HEK293 (cell line): ENCODE results near the gene DICER1.

Source experiments
- CTCF ChIA-PET: fragments of 350-600 bp; formaldehyde crosslinking; extraction: SDS; loops from one replicate; lab custom pipeline; 2021; ENCODE audit warnings: antibody characterized with exemption; lab: Yijun Ruan, JAX
- POLR2A ChIA-PET: fragments of 300-600 bp; formaldehyde crosslinking; extraction: SDS; loops from one replicate; lab custom pipeline; 2020; ENCODE audit warnings: antibody characterized with exemption, inconsistent platforms; lab: Yijun Ruan, JAX
- H3K27ac ChIP-seq: fragments of 200-500 bp; sonication (Bioruptor generic); 2 replicates; pipeline ENCODE4 v1.5.1; 2014; ENCODE audit warnings: low read depth, low read length, control low read depth, inconsistent platforms; ENCODE audit errors: extremely low read depth
- H3K36me3 ChIP-seq, 2 experiments: fragments of 200-500 bp in 1 of 2; sonication (Bioruptor generic) in 1 of 2; 1 replicate in 1 of 2; 2 replicates in 1 of 2; pipeline ENCODE4 v1.5.1; 2014 to 2017; ENCODE audit warnings: inconsistent platforms in 2 of 2, low read length in 2 of 2; ENCODE audit not compliant: control insufficient read depth in 2 of 2, insufficient read depth in 1 of 2
- H3K4me1 ChIP-seq: fragments of 200-500 bp; sonication (Bioruptor generic); 2 replicates; pipeline ENCODE4 v1.5.1; 2014; ENCODE audit warnings: mild to moderate bottlenecking, low read length, inconsistent platforms; ENCODE audit not compliant: control insufficient read depth, insufficient read depth
- H3K4me3 ChIP-seq: 2 replicates; pipeline ENCODE4 v1.5.1; 2011; ENCODE audit warnings: low read depth, mild to moderate bottlenecking, control low read depth, low read length, moderate library complexity
- H3K9me3 ChIP-seq: fragments of 200-500 bp; sonication (Bioruptor generic); 2 replicates; pipeline ENCODE4 v1.5.1; 2014; ENCODE audit warnings: low read depth, low read length, inconsistent platforms; ENCODE audit not compliant: control insufficient read depth, insufficient read depth
- GLIS2 ChIP-seq: fragments of 450-650 bp; formaldehyde crosslinking; IDR thresholded peaks from 2 replicates; pipeline ENCODE4 v1.5.1; 2016; ENCODE audit warnings: missing biosample characterization, missing genetic modification characterization
- HOXD13 ChIP-seq: sonication (generic); formaldehyde crosslinking; IDR thresholded peaks from 2 replicates; pipeline ENCODE4 v1.8.0; 2022; ENCODE audit warnings: missing genetic modification reagents, borderline replicate concordance
- KLF16 ChIP-seq: fragments of 450-650 bp; formaldehyde crosslinking; IDR thresholded peaks from 2 replicates; pipeline ENCODE4 v1.5.1; 2017; ENCODE audit warnings: missing biosample characterization, missing genetic modification characterization
- MEIS1 ChIP-seq: sonication (generic); formaldehyde crosslinking; IDR thresholded peaks from 2 replicates; pipeline ENCODE4 v1.8.1; 2022; ENCODE audit warnings: missing genetic modification reagents, mild to moderate bottlenecking, borderline replicate concordance
- MYNN ChIP-seq: fragments of 450-650 bp; formaldehyde crosslinking; IDR thresholded peaks from 2 replicates; pipeline ENCODE4 v1.5.1; 2016; ENCODE audit warnings: missing biosample characterization, missing genetic modification characterization, borderline replicate concordance
- PRDM1 ChIP-seq: fragments of 450-650 bp; formaldehyde crosslinking; IDR thresholded peaks from 2 replicates; pipeline ENCODE4; 2016; ENCODE audit warnings: missing biosample characterization, missing genetic modification characterization
- TCF7L2 ChIP-seq: IDR thresholded peaks from 2 replicates; pipeline ENCODE4 v1.6.1; 2011; ENCODE audit warnings: low read depth, mild to moderate bottlenecking, inconsistent platforms, low read length, moderate library complexity, borderline replicate concordance
- ZBTB1 ChIP-seq: fragments of 450-650 bp; formaldehyde crosslinking; IDR thresholded peaks from 2 replicates; pipeline ENCODE4 v1.5.1; 2016; ENCODE audit warnings: missing biosample characterization, missing genetic modification characterization
- ZBTB20 ChIP-seq: fragments of 450-650 bp; formaldehyde crosslinking; IDR thresholded peaks from 2 replicates; pipeline ENCODE4 v1.5.1; 2016; ENCODE audit warnings: missing biosample characterization, missing genetic modification characterization
- ZFP37 ChIP-seq: fragments of 450-650 bp; formaldehyde crosslinking; IDR thresholded peaks from 2 replicates; pipeline ENCODE4 v1.5.1; 2016; ENCODE audit warnings: missing biosample characterization, missing genetic modification characterization
- ZNF112 ChIP-seq: fragments of 450-650 bp; formaldehyde crosslinking; IDR thresholded peaks from 2 replicates; pipeline ENCODE4 v1.5.0; 2017; ENCODE audit warnings: missing biosample characterization, missing genetic modification characterization
- ZNF350 ChIP-seq: fragments of 450-650 bp; formaldehyde crosslinking; IDR thresholded peaks from 2 replicates; pipeline ENCODE4 v1.5.0; 2017; ENCODE audit warnings: missing biosample characterization, mild to moderate bottlenecking, missing genetic modification characterization
- ZNF366 ChIP-seq: fragments of 450-650 bp; formaldehyde crosslinking; conservative IDR thresholded peaks from 2 replicates; pipeline ENCODE4 v1.5.1; 2016; ENCODE audit warnings: missing biosample characterization, missing genetic modification characterization
- ZNF404 ChIP-seq: fragments of 450-650 bp; formaldehyde crosslinking; IDR thresholded peaks from 2 replicates; pipeline ENCODE4 v1.5.1; 2017; ENCODE audit warnings: missing biosample characterization, missing genetic modification characterization
- ZNF423 ChIP-seq: fragments of 450-650 bp; formaldehyde crosslinking; IDR thresholded peaks from 2 replicates; pipeline ENCODE4 v1.5.1; 2016; ENCODE audit warnings: missing biosample characterization, missing genetic modification characterization
- ZNF549 ChIP-seq: fragments of 450-650 bp; IDR thresholded peaks from 2 replicates; pipeline ENCODE4 v1.5.1; 2018; ENCODE audit warnings: missing biosample characterization, missing genetic modification characterization, mild to moderate bottlenecking, inconsistent platforms, moderate library complexity
- ZNF623 ChIP-seq: fragments of 450-650 bp; formaldehyde crosslinking; IDR thresholded peaks from 2 replicates; pipeline ENCODE4 v1.5.1; 2016; ENCODE audit warnings: missing biosample characterization, missing genetic modification characterization
- ZNF629 ChIP-seq: fragments of 450-650 bp; formaldehyde crosslinking; IDR thresholded peaks from 2 replicates; pipeline ENCODE4 v1.5.1; 2017; ENCODE audit warnings: missing biosample characterization, missing genetic modification characterization
- ZNF792 ChIP-seq: fragments of 450-650 bp; formaldehyde crosslinking; IDR thresholded peaks from 2 replicates; pipeline ENCODE4 v1.5.1; 2016; ENCODE audit warnings: missing biosample characterization, missing genetic modification characterization
- ZNF830 ChIP-seq: fragments of 450-650 bp; IDR thresholded peaks from 2 replicates; pipeline ENCODE4 v1.5.0; 2018; ENCODE audit warnings: missing biosample characterization, missing genetic modification characterization, low read depth, mild to moderate bottlenecking, moderate library complexity
- TF ChIP-seq, protein P1 (sequence below): fragments of 450-650 bp; formaldehyde crosslinking; IDR thresholded peaks from 2 replicates; pipeline ENCODE4 v1.5.1; 2016; ENCODE audit warnings: missing biosample characterization, missing genetic modification characterization, low read depth
- TF ChIP-seq, protein P2 (sequence below): fragments of 450-650 bp; formaldehyde crosslinking; IDR thresholded peaks from 2 replicates; pipeline ENCODE4 v1.5.1; 2016; ENCODE audit warnings: missing biosample characterization, missing genetic modification characterization
- TF ChIP-seq, protein P3 (sequence below): fragments of 450-650 bp; formaldehyde crosslinking; IDR thresholded peaks from 2 replicates; pipeline ENCODE4 v1.5.1; 2017; ENCODE audit warnings: missing biosample characterization, missing genetic modification characterization
- TF ChIP-seq, protein P4 (sequence below): fragments of 450-650 bp; formaldehyde crosslinking; IDR thresholded peaks from 2 replicates; pipeline ENCODE4 v1.5.1; 2017; ENCODE audit warnings: missing biosample characterization, missing genetic modification characterization

Gene DICER1

DNA sequence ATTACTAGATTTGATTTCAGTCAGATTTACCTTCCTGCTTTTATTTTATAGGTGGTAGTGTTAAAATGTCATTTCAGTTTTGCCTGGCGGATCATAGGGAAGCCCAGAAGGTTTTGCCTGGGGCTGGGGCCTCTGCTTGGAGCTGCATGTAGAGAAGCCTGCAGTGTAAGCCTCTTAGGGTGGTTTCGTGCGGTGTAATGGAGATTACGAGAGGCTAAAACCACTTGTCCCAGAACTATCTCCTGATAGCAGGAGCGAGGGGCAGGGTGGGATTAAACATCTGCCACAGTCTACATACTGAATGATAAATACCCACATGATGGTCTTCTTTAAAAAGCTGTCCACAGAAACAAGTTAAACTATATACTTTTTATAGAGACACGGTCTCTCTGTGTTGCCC is 35.0 kb upstream of the DICER1 start (continued):
- TF ChIP-seq ZNF629 (no peak), ZBTB1 (no peak), GLIS2 (tag by site-specific recombination) (no peak), PRDM1 (tag by site-specific recombination) (no peak), ZNF404 (tag by site-specific recombination) (no peak), ZNF350 (no peak), ZFP37 (tag by site-specific recombination) (no peak), TCF7L2 (no peak)
- TF ChIP-seq, protein P1, sequence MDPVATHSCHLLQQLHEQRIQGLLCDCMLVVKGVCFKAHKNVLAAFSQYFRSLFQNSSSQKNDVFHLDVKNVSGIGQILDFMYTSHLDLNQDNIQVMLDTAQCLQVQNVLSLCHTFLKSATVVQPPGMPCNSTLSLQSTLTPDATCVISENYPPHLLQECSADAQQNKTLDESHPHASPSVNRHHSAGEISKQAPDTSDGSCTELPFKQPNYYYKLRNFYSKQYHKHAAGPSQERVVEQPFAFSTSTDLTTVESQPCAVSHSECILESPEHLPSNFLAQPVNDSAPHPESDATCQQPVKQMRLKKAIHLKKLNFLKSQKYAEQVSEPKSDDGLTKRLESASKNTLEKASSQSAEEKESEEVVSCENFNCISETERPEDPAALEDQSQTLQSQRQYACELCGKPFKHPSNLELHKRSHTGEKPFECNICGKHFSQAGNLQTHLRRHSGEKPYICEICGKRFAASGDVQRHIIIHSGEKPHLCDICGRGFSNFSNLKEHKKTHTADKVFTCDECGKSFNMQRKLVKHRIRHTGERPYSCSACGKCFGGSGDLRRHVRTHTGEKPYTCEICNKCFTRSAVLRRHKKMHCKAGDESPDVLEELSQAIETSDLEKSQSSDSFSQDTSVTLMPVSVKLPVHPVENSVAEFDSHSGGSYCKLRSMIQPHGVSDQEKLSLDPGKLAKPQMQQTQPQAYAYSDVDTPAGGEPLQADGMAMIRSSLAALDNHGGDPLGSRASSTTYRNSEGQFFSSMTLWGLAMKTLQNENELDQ (tag by site-specific recombination): no peak

GRCh38 chr14:95191445-95192199 is 34.3 kb upstream of the DICER1 start:
- TF ChIP-seq, protein P2, sequence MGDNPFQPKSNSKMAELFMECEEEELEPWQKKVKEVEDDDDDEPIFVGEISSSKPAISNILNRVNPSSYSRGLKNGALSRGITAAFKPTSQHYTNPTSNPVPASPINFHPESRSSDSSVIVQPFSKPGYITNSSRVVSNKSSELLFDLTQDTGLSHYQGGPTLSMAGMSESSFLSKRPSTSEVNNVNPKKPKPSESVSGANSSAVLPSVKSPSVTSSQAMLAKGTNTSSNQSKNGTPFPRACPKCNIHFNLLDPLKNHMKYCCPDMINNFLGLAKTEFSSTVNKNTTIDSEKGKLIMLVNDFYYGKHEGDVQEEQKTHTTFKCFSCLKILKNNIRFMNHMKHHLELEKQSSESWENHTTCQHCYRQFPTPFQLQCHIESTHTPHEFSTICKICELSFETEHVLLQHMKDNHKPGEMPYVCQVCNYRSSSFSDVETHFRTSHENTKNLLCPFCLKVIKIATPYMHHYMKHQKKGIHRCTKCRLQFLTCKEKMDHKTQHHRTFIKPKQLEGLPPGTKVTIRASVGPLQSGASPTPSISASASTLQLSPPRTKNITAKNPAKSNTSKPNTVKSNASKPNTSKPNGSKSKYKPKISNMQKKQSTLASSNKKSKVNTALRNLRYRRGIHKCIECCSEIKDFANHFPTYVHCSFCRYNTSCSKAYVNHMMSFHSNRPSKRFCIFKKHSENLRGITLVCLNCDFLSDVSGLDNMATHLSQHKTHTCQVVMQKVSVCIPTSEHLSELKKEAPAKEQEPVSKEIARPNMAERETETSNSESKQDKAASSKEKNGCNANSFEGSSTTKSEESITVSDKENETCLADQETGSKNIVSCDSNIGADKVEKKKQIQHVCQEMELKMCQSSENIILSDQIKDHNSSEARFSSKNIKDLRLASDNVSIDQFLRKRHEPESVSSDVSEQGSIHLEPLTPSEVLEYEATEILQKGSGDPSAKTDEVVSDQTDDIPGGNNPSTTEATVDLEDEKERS: no peak
- no peak for TF ChIP-seq ZNF830 (tag by site-specific recombination)
- TF ChIP-seq TCF7L2: no peak
- no peak for TF ChIP-seq KLF16 (tag by site-specific recombination)
- no peak for TF ChIP-seq MYNN (tag by site-specific recombination)
- TF ChIP-seq ZBTB20 (tag by site-specific recombination): no peak
- no peak for TF ChIP-seq ZNF549 (tag by site-specific recombination)
- no peak for TF ChIP-seq ZNF112 (tag by site-specific recombination)
- TF ChIP-seq HOXD13 (CRISPR knock-in tag): no peak
- no peak for TF ChIP-seq ZNF366 (tag by site-specific recombination)
- no peak for TF ChIP-seq ZNF792 (tag by site-specific recombination)
- TF ChIP-seq MEIS1: no peak
- TF ChIP-seq, protein P3, sequence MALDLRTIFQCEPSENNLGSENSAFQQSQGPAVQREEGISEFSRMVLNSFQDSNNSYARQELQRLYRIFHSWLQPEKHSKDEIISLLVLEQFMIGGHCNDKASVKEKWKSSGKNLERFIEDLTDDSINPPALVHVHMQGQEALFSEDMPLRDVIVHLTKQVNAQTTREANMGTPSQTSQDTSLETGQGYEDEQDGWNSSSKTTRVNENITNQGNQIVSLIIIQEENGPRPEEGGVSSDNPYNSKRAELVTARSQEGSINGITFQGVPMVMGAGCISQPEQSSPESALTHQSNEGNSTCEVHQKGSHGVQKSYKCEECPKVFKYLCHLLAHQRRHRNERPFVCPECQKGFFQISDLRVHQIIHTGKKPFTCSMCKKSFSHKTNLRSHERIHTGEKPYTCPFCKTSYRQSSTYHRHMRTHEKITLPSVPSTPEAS (tag by site-specific recombination): no peak
- TF ChIP-seq, protein P4, sequence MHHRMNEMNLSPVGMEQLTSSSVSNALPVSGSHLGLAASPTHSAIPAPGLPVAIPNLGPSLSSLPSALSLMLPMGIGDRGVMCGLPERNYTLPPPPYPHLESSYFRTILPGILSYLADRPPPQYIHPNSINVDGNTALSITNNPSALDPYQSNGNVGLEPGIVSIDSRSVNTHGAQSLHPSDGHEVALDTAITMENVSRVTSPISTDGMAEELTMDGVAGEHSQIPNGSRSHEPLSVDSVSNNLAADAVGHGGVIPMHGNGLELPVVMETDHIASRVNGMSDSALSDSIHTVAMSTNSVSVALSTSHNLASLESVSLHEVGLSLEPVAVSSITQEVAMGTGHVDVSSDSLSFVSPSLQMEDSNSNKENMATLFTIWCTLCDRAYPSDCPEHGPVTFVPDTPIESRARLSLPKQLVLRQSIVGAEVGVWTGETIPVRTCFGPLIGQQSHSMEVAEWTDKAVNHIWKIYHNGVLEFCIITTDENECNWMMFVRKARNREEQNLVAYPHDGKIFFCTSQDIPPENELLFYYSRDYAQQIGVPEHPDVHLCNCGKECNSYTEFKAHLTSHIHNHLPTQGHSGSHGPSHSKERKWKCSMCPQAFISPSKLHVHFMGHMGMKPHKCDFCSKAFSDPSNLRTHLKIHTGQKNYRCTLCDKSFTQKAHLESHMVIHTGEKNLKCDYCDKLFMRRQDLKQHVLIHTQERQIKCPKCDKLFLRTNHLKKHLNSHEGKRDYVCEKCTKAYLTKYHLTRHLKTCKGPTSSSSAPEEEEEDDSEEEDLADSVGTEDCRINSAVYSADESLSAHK (tag by site-specific recombination): no peak
- TF ChIP-seq ZNF623: no peak
- no peak for TF ChIP-seq ZNF423 (tag by site-specific recombination)
- no peak overlapping the region for H3K27ac ChIP-seq
- ChIA-PET CTCF (no interaction called here), POLR2A (no interaction called here)
- no peaks in the 10 kb centered on the region for H3K9me3 ChIP-seq
- H3K4me1 ChIP-seq: no peaks in the 10 kb centered on the region
- no peak overlapping the region for H3K4me3 ChIP-seq
- H3K36me3 ChIP-seq: no peaks in the 10 kb centered on the region
